Measurements from ENCODE around the gene DMXL2. TPM values are rescaled to one million over a fixed set of nuclear protein-coding genes. Genes with fewer than 3 reads are reported as not detected.

DMXL2 gene
- total and polyA plus RNA-seq, 9 of the 15 experiments (the other 6 are each of a cell fraction or from before 2014, with no cell fraction given) = 9.3 to 57.7 (median 30.7) TPM

GRCh38 chr15:51672155-51672687, 49.6 kb upstream of the DMXL2 start (continued):
- TF ChIP-seq ATF1 (CRISPR knock-in tag; IDR thresholded peaks at IDR 0.05) (no peak), ATF1 (tag; IDR thresholded peaks at IDR 0.05) (no peak), ZNF609 (CRISPR knock-in tag; IDR thresholded peaks at IDR 0.05; ENCODE audit: borderline replicate concordance) (no peak), ZNF696 (CRISPR knock-in tag; conservative IDR thresholded peaks at IDR 0.05) (no peak), POLR2B (IDR thresholded peaks at IDR 0.05; ENCODE audit: low read depth, partially characterized antibody) (no peak)

GRCh38 chr15:51669381-51669780, 46.8 kb upstream of the DMXL2 start:
- H3K36me3 ChIP-seq (ENCODE audit: control insufficient read depth, insufficient read depth, low read length) = no peaks in the 10 kb centered on the region
- no peaks in the 10 kb centered on the region for H4K20me1 ChIP-seq (replicated peaks; ENCODE audit: control insufficient read depth, insufficient read depth, low read length)
- in situ Hi-C loops (cut with MboI) = no loop called here
- H3K9ac ChIP-seq (ENCODE audit: insufficient read depth in 1 of 2, low read depth in 2 of 2, low read length in 2 of 2) = no peak overlapping the region
- WGBS (ENCODE audit: insufficient coverage, low coverage, missing lambda C conversion rate) = 16% methylated on average over 2 of the region's 2 CpGs
- H3K79me2 ChIP-seq (ENCODE audit: control insufficient read depth, insufficient read depth, low read length) = no peaks in the 10 kb centered on the region
- no peaks in the 10 kb centered on the region for H3K27me3 ChIP-seq (ENCODE audit: control insufficient read depth in 2 of 2, insufficient read depth in 2 of 2, low read length in 2 of 2)
- no peak overlapping the region for H3K27ac ChIP-seq (ENCODE audit: extremely low read depth, low read depth, low read length)
- TF ChIP-seq KDM1A (IDR thresholded peaks at IDR 0.05) (peak; percentile 13 to 36; a peak in 1 of 4 replicates), ARID1B (IDR thresholded peaks at IDR 0.05) (peak; percentile 10; the same call in 1 of the 2 replicates), ZNF121 (CRISPR knock-in tag; conservative IDR thresholded peaks at IDR 0.05) (peak; percentile 35; the same call in 1 of the 2 replicates), SIRT6 (IDR thresholded peaks at IDR 0.05; ENCODE audit: low read depth, low read length) (no peak), BCL6 (CRISPR knock-in tag; IDR thresholded peaks at IDR 0.05) (no peak), FOSL1 (tag; conservative IDR thresholded peaks at IDR 0.05) (peak; percentile 58), ZFX (CRISPR knock-in tag; IDR thresholded peaks at IDR 0.05) (no peak)
- H3K4me2 ChIP-seq (ENCODE audit: insufficient read depth, low read length) = no peak overlapping the region; the same call in 1 of the 2 replicates
- no peaks in the 10 kb centered on the region for H3K9me3 ChIP-seq (replicated peaks; ENCODE audit: control insufficient read depth, insufficient read depth, low read depth, low read length)
- H3K4me3 ChIP-seq = no peak overlapping the region
- CTCF ChIA-PET (ENCODE audit: low intra/inter-chr PET ratio) = no interaction called here
- no peaks in the 10 kb centered on the region for H3K9me1 ChIP-seq (ENCODE audit: control insufficient read depth, insufficient read depth, low read length)
- BruUV-seq (replicated peaks) = no TSS peak
- FAIRE-seq (peak; percentile 46), ATAC-seq (peak; percentile 63), DNase-seq (ENCODE audit: extremely low read depth in 1 of 4, low spot score in 3 of 4) (no peak)
- intact Hi-C loops (cut with micrococcal nuclease) = no loop called here
- POLR2A ChIA-PET = interaction anchor here (0.9 kb wide), 1 partner anchor 12 kb away, joined by 3 read pairs; the partner anchor contains the start of gene SCG3
- H2AFZ ChIP-seq (ENCODE audit: low read depth, low read length) = peak overlapping the region; percentile 14; the same call in 1 of the 2 replicates
- H3K4me1 ChIP-seq (replicated peaks in 1 of 2; ENCODE audit: control insufficient read depth in 2 of 2, insufficient read depth in 2 of 2, low read length in 2 of 2) = peaks cover 24 to 38% of the 10 kb centered on the region in 2 experiments; a peak in 4 of 5 replicates
